Neuronal stem cell (in vitro differentiated cells): ENCODE measurements around the gene FAM193A.

Experiments used
- DNase-seq: peaks from one replicate; pipeline ENCODE4 v3.0.0-alpha.2; 2013; ENCODE audit warnings: low spot score
- H2AFZ ChIP-seq: one replicate; pipeline ENCODE4 v1.6.1; 2013; ENCODE audit warnings: mild to moderate bottlenecking, low read length, inconsistent platforms
- H2AK5ac ChIP-seq: 2 replicates; pipeline ENCODE4 v1.6.1; 2013; ENCODE audit warnings: low read depth, mild to moderate bottlenecking, inconsistent platforms, low read length, moderate library complexity, mixed read lengths
- H2BK120ac ChIP-seq: 2 replicates; pipeline ENCODE4 v1.6.1; 2013; ENCODE audit warnings: low read depth, mild to moderate bottlenecking, inconsistent platforms, low read length, moderate library complexity, mixed read lengths
- H2BK12ac ChIP-seq: one replicate; pipeline ENCODE4 v1.6.1; 2013; ENCODE audit warnings: low read length, inconsistent platforms
- H2BK15ac ChIP-seq: 2 replicates; pipeline ENCODE4 v1.6.1; 2013; ENCODE audit warnings: mild to moderate bottlenecking, low read length, inconsistent platforms, mixed read lengths
- H2BK5ac ChIP-seq: one replicate; pipeline ENCODE4 v1.6.1; 2013; ENCODE audit warnings: inconsistent platforms, mild to moderate bottlenecking, low read length, moderate library complexity
- H3K14ac ChIP-seq: one replicate; pipeline ENCODE4 v1.6.1; 2013; ENCODE audit warnings: low read length, inconsistent platforms
- H3K18ac ChIP-seq: 2 replicates; pipeline ENCODE4 v1.6.1; 2013; ENCODE audit warnings: low read length, inconsistent platforms
- H3K23ac ChIP-seq: 2 replicates; pipeline ENCODE4 v1.6.1; 2013; ENCODE audit warnings: low read depth, mild to moderate bottlenecking, mixed read lengths, low read length, inconsistent platforms; ENCODE audit not compliant: poor library complexity
- H3K27ac ChIP-seq: replicated peaks from 3 replicates; pipeline ENCODE4 v1.5.1; 2013; ENCODE audit warnings: low read length, inconsistent platforms
- H3K27me3 ChIP-seq, 3 experiments: 2 replicates each; pipeline ENCODE4 v1.6.1; 2013; ENCODE audit warnings: low read length in 3 of 3, mild to moderate bottlenecking in 2 of 3, inconsistent platforms in 1 of 3, low read depth in 1 of 3, mixed read lengths in 1 of 3, moderate library complexity in 1 of 3; ENCODE audit not compliant: control insufficient read depth in 3 of 3, insufficient read depth in 3 of 3
- H3K36me3 ChIP-seq, 2 donors: replicated peaks in 1 of 2; 2 replicates each; pipeline ENCODE4 v1.6.1; 2013; ENCODE audit warnings: low read length in 2 of 2; ENCODE audit not compliant: control insufficient read depth in 2 of 2, insufficient read depth in 2 of 2
- H3K4ac ChIP-seq: 2 replicates; pipeline ENCODE4 v1.6.1; 2013; ENCODE audit warnings: inconsistent platforms, mild to moderate bottlenecking, low read length, moderate library complexity
- H3K4me1 ChIP-seq, 2 donors: 1 replicate in 1 of 2; 2 replicates in 1 of 2; pipeline ENCODE4 v1.6.1; 2013; ENCODE audit warnings: low read length in 2 of 2, low read depth in 1 of 2; ENCODE audit not compliant: control insufficient read depth in 2 of 2, insufficient read depth in 1 of 2
- H3K4me2 ChIP-seq: one replicate; pipeline ENCODE4 v1.6.1; 2013; ENCODE audit warnings: mild to moderate bottlenecking, low read length, inconsistent platforms; ENCODE audit not compliant: insufficient read depth, poor library complexity, severe bottlenecking
- H3K4me3 ChIP-seq, 2 donors: 2 replicates each; pipeline ENCODE4 v1.5.1; 2013; ENCODE audit warnings: low read length in 2 of 2, mild to moderate bottlenecking in 2 of 2, inconsistent platforms in 1 of 2, moderate library complexity in 1 of 2
- H3K79me1 ChIP-seq: one replicate; pipeline ENCODE4 v1.6.1; 2013; ENCODE audit warnings: low read depth, mild to moderate bottlenecking, inconsistent platforms, low read length, moderate library complexity
- H3K9ac ChIP-seq: one replicate; pipeline ENCODE4 v1.6.1; 2013; ENCODE audit warnings: mild to moderate bottlenecking, low read depth, low read length, inconsistent platforms; ENCODE audit not compliant: poor library complexity
- H3K9me3 ChIP-seq, 2 donors: replicated peaks in 1 of 2; 2 replicates each; pipeline versions ENCODE3 to v1.6.1; 2013; ENCODE audit warnings: low read length in 2 of 2, mild to moderate bottlenecking in 2 of 2, inconsistent platforms in 1 of 2, low read depth in 1 of 2, mixed read lengths in 1 of 2, moderate library complexity in 1 of 2; ENCODE audit not compliant: control insufficient read depth in 2 of 2, insufficient read depth in 1 of 2
- H4K8ac ChIP-seq: one replicate; pipeline ENCODE4 v1.6.1; 2013; ENCODE audit warnings: low read depth, mild to moderate bottlenecking, inconsistent platforms, low read length, moderate library complexity
- H4K91ac ChIP-seq: one replicate; pipeline ENCODE4 v1.6.1; 2013; ENCODE audit warnings: low read length, low read depth, mild to moderate bottlenecking, inconsistent platforms; ENCODE audit not compliant: poor library complexity
- WGBS, 2 donors: extraction: QIAGEN DNeasy Blood & Tissue Kit; methylation state at CpG; one replicate each; pipeline ENCODE4 v1.1.7; 2013; ENCODE audit warnings: missing lambda C conversion rate in 2 of 2, mixed read lengths in 1 of 2; ENCODE audit not compliant: insufficient read length in 2 of 2, insufficient replicate concordance in 1 of 2; ENCODE audit errors: extremely low coverage in 2 of 2; 5-methylcytosine and 5-hydroxymethylcytosine counted together

The FAM193A gene

GRCh38 chr4:2666722-2667247 is 130.3 kb downstream of the FAM193A start:
- Histone ChIP-seq H3K18ac (no peak overlapping the region), H3K36me3 (peaks cover 19 to 89% of the 10 kb centered on the region in 2 donors), H3K9ac (no peak overlapping the region), H3K4ac (no peak overlapping the region), H2BK5ac (no peak overlapping the region), H3K27ac (no peak overlapping the region), H4K8ac (no peak overlapping the region), H2AK5ac (no peak overlapping the region), H3K4me3 (no peak overlapping the region), H2AFZ (no peak overlapping the region), H2BK12ac (no peak overlapping the region), H3K4me2 (no peak overlapping the region), H3K14ac (no peak overlapping the region), H4K91ac (no peak overlapping the region), H3K4me1 (peaks cover 6 to 20% of the 10 kb centered on the region in 2 donors), H3K79me1 (no peaks in the 10 kb centered on the region), H2BK120ac (no peak overlapping the region), H3K9me3 (no peaks in the 10 kb centered on the region), H2BK15ac (no peak overlapping the region), H3K27me3 (no peaks in the 10 kb centered on the region), H3K23ac (no peak overlapping the region)
- no peak for DNase-seq
- no CpG with 5 or more reads among the region's 2 CpGs for WGBS, 2 donors

- Histone ChIP-seq H2BK120ac (no peak overlapping the region), H4K8ac (no peak overlapping the region), H2BK15ac (no peak overlapping the region), H2BK5ac (no peak overlapping the region), H3K36me3 (peaks cover 23 to 91% of the 10 kb centered on the region in 2 donors), H3K18ac (no peak overlapping the region), H3K4me1 (peaks cover 8 to 21% of the 10 kb centered on the region in 2 donors), H3K27me3 (peaks cover 0 to 2% (median 0%) of the 10 kb centered on the region in 3 experiments), H2AFZ (no peak overlapping the region), H2BK12ac (no peak overlapping the region), H2AK5ac (no peak overlapping the region), H3K4me3 (no peak overlapping the region), H4K91ac (no peak overlapping the region), H3K9me3 (no peaks in the 10 kb centered on the region), H3K9ac (no peak overlapping the region), H3K4me2 (no peak overlapping the region), H3K27ac (no peak overlapping the region), H3K23ac (no peak overlapping the region), H3K14ac (no peak overlapping the region), H3K79me1 (no peaks in the 10 kb centered on the region), H3K4ac (no peak overlapping the region)
- no peak for DNase-seq
- no CpG with 5 or more reads among the region's 2 CpGs for WGBS, 2 donors
Measured at GRCh38 chr4:2667428-2667827, 131.0 kb downstream of the FAM193A start.

GRCh38 chr4:2671267-2671895 is 134.9 kb downstream of the FAM193A start:
- H2BK120ac ChIP-seq, result no peak overlapping the region
- no peak overlapping the region for H3K14ac ChIP-seq
- H3K9me3 ChIP-seq, result peaks cover 0 to 3% of the 10 kb centered on the region in 2 donors
- H2BK15ac ChIP-seq, result no peak overlapping the region
- DNase-seq, result no peak
- peaks cover 0 to 2% (median 0%) of the 10 kb centered on the region in 3 experiments for H3K27me3 ChIP-seq
- no peak overlapping the region for H3K9ac ChIP-seq
- no peak overlapping the region for H4K91ac ChIP-seq
- H3K79me1 ChIP-seq, result peaks cover 2% of the 10 kb centered on the region
- H4K8ac ChIP-seq, result no peak overlapping the region
- no peak overlapping the region for H3K23ac ChIP-seq
- no peak overlapping the region for H3K4me3 ChIP-seq
- H2BK5ac ChIP-seq, result no peak overlapping the region
- H3K27ac ChIP-seq, result no peak overlapping the region
- WGBS, 2 donors, result no CpG with 5 or more reads among the region's 10 CpGs
- no peak overlapping the region for H2AK5ac ChIP-seq
- H3K4ac ChIP-seq, result no peak overlapping the region
- H2AFZ ChIP-seq, result no peak overlapping the region
- no peak overlapping the region for H3K18ac ChIP-seq
- no peak overlapping the region for H3K4me2 ChIP-seq
- H3K4me1 ChIP-seq, result peaks cover 8 to 21% of the 10 kb centered on the region in 2 donors
- no peak overlapping the region for H2BK12ac ChIP-seq
- H3K36me3 ChIP-seq, result peaks cover 27 to 91% of the 10 kb centered on the region in 2 donors

- no peak overlapping the region for H3K27ac ChIP-seq
- H2BK12ac ChIP-seq, result no peak overlapping the region
- peaks cover 8 to 21% of the 10 kb centered on the region in 2 donors for H3K4me1 ChIP-seq
- no peak overlapping the region for H3K4ac ChIP-seq
- H2BK15ac ChIP-seq, result no peak overlapping the region
- no peak overlapping the region for H3K18ac ChIP-seq
- no CpG with 5 or more reads among the region's 3 CpGs for WGBS, 2 donors
- no peak overlapping the region for H2AFZ ChIP-seq
- DNase-seq, result no peak
- no peak overlapping the region for H3K14ac ChIP-seq
- H2BK5ac ChIP-seq, result no peak overlapping the region
- H4K91ac ChIP-seq, result no peak overlapping the region
- H3K27me3 ChIP-seq, result peaks cover 0 to 2% (median 0%) of the 10 kb centered on the region in 3 experiments
- no peak overlapping the region for H3K23ac ChIP-seq
- H2AK5ac ChIP-seq, result no peak overlapping the region
- no peak overlapping the region for H3K4me3 ChIP-seq
- H3K4me2 ChIP-seq, result no peak overlapping the region
- no peak overlapping the region for H2BK120ac ChIP-seq
- no peak overlapping the region for H3K9ac ChIP-seq
- H4K8ac ChIP-seq, result no peak overlapping the region
- peaks cover 0 to 7% of the 10 kb centered on the region in 2 donors for H3K9me3 ChIP-seq
- peaks cover 27 to 88% of the 10 kb centered on the region in 2 donors for H3K36me3 ChIP-seq
- H3K79me1 ChIP-seq, result peaks cover 2% of the 10 kb centered on the region
Measured at GRCh38 chr4:2672082-2672481, 135.6 kb downstream of the FAM193A start.
